T-helper 17 cell (primary cell): ENCODE data around the gene FOXL2NB. TPM values are rescaled to one million over a fixed set of nuclear protein-coding genes. Genes with fewer than 3 reads are reported as not detected.

Experiments
- ATAC-seq: fragments of 150-1000 bp; cut with Tn5 transposase; 2 replicates; pipeline ENCODE4 v1.10.0; 2021; ENCODE audit warnings: mild to moderate bottlenecking, moderate library complexity
- DNase-seq, 3 donors: peaks; one replicate each; pipeline versions ENCODE4 v3.0.0 to v3.0.0-alpha.2; 2020 to 2021
- H3K9me3 ChIP-seq: one replicate; pipeline ENCODE4 v1.7.0; 2013; ENCODE audit warnings: low read length, mild to moderate bottlenecking; ENCODE audit not compliant: control insufficient read depth, poor library complexity, severe bottlenecking
- H3K27ac Mint-ChIP-seq: one replicate; pipeline ENCODE4 v1.8.0; 2022; ENCODE audit warnings: mild to moderate bottlenecking, moderate library complexity, mixed read lengths
- H3K27me3 Mint-ChIP-seq: one replicate; pipeline ENCODE4 v1.8.0; 2022; ENCODE audit warnings: mixed read lengths
- H3K36me3 Mint-ChIP-seq: one replicate; pipeline ENCODE4 v1.8.0; 2022; ENCODE audit warnings: low read depth, mixed read lengths
- H3K4me1 Mint-ChIP-seq: one replicate; pipeline ENCODE4 v1.8.0; 2022; ENCODE audit warnings: mild to moderate bottlenecking, mixed read lengths
- H3K4me3 Mint-ChIP-seq: one replicate; pipeline ENCODE4 v1.8.0; 2022; ENCODE audit warnings: mild to moderate bottlenecking, moderate library complexity, mixed read lengths
- total RNA-seq, 4 donors: library from RNA in 2 of 4; stranded (reverse) in 2 of 4; gene quantifications; one replicate each; pipeline ENCODE4 v1.2.3 and lab custom pipeline; 2022 to 2026

The FOXL2NB gene
- total RNA-seq, 2 donors from 2014 or later = not detected

DNA sequence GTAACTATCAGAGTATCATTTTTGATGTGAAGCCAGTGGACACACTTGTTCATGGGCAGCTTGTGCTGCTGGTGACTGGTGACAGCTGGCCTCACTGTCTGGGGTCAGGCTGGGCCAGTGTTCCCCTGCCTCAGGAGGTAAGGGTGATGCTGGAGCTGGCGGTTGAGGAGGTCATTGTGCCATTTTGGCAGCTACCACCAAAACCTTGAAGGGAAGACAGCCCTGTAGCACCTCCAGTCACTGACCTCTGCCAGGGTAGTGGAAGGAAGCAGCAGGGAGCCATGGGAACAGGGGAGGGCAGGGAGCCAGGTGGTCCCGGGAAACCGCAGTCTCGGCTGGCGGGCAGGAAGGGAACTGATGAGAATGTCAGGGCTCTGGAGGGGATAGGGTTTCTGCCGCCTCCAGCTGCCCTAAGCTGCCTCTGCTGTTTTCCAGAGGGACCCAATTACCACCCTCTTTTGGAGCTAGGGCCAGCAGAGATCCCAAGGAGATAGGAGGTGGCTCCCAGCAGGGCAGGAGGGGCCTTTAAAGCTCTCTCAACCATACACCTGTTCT, 24.8 kb downstream of the FOXL2NB start:
- H3K4me3 Mint-ChIP-seq = no peak overlapping the region
- no peaks in the 10 kb centered on the region for H3K36me3 Mint-ChIP-seq
- H3K4me1 Mint-ChIP-seq = no peaks in the 10 kb centered on the region
- no peak overlapping the region for H3K27ac Mint-ChIP-seq
- no peaks in the 10 kb centered on the region for H3K9me3 ChIP-seq
- DNase-seq = no peak
- no peak for ATAC-seq
- H3K27me3 Mint-ChIP-seq = peaks cover 40% of the 10 kb centered on the region

- no peaks in the 10 kb centered on the region for H3K4me1 Mint-ChIP-seq
- H3K4me3 Mint-ChIP-seq = no peak overlapping the region
- H3K27me3 Mint-ChIP-seq = peaks cover 40% of the 10 kb centered on the region
- H3K27ac Mint-ChIP-seq = no peak overlapping the region
- H3K36me3 Mint-ChIP-seq = no peaks in the 10 kb centered on the region
- H3K9me3 ChIP-seq = no peaks in the 10 kb centered on the region
- DNase-seq (no peak), ATAC-seq (no peak)
Measured at GRCh38 chr3:138972941-138973340, 25.9 kb downstream of the FOXL2NB start.

GRCh38 chr3:138974462-138974861, 27.4 kb downstream of the FOXL2NB start:
- Mint-ChIP-seq H3K27me3 (peaks cover 45% of the 10 kb centered on the region), H3K4me3 (no peak overlapping the region), H3K4me1 (no peaks in the 10 kb centered on the region), H3K36me3 (no peaks in the 10 kb centered on the region), H3K27ac (no peak overlapping the region)
- no peaks in the 10 kb centered on the region for H3K9me3 ChIP-seq
- DNase-seq = no peak
- ATAC-seq = no peak

DNA sequence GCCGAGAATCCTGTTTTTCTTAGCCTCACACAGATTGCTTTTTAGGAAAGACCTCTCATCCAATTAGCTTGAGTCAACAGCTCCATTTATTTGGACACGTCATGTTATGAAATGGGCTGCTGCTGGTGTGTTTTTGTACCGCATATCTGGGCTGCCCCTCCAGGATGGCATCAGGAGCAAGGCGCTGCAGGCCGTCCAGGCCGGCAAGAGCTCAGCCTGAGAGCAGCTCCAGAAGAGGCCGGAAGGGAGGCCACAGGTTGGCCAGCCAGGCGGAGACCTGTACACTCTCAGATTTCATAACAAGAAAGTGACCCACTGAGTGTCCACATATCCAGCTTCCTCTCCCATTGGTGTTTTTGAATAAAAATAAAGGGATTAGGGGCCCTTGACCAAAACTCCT, 28.3 kb downstream of the FOXL2NB start:
- Mint-ChIP-seq H3K27me3 (peaks cover 40% of the 10 kb centered on the region), H3K4me3 (no peak overlapping the region), H3K36me3 (no peaks in the 10 kb centered on the region), H3K4me1 (no peaks in the 10 kb centered on the region), H3K27ac (no peak overlapping the region)
- ATAC-seq = no peak
- no peaks in the 10 kb centered on the region for H3K9me3 ChIP-seq
- no peak for DNase-seq

- H3K9me3 ChIP-seq = no peaks in the 10 kb centered on the region
- Mint-ChIP-seq H3K4me1 (no peaks in the 10 kb centered on the region), H3K4me3 (no peak overlapping the region), H3K27ac (no peak overlapping the region), H3K36me3 (no peaks in the 10 kb centered on the region), H3K27me3 (peaks cover 36% of the 10 kb centered on the region)
- ATAC-seq (no peak), DNase-seq (no peak)
Measured at GRCh38 chr3:138976047-138976446, 29.0 kb downstream of the FOXL2NB start.

GRCh38 chr3:138984816-138985215, 37.8 kb downstream of the FOXL2NB start:
- no peaks in the 10 kb centered on the region for H3K4me1 Mint-ChIP-seq
- DNase-seq = no peak
- H3K27me3 Mint-ChIP-seq = peaks cover 32% of the 10 kb centered on the region
- H3K27ac Mint-ChIP-seq = no peak overlapping the region
- no peak for ATAC-seq
- H3K9me3 ChIP-seq = no peaks in the 10 kb centered on the region
- no peaks in the 10 kb centered on the region for H3K36me3 Mint-ChIP-seq
- no peak overlapping the region for H3K4me3 Mint-ChIP-seq

DNA sequence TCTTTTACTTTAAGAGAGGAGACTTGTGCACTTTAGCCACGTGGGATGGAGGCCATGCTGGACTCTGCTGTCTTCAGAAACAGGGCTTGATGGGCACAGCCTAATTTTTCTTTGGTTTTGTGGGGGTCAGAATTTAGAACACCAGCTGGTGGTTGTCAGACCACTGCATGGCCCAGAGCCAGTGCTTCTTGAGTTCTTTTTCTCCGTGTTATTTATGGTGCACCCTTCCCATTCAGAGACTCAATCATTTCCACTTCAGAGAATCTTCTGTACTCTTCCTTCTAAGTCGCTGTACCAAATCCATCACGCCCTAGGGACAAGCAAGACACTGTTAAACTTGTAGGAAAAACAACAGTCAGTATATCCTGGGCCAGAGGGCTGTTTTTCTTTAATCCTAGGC, 38.9 kb downstream of the FOXL2NB start:
- no peaks in the 10 kb centered on the region for H3K4me1 Mint-ChIP-seq
- H3K9me3 ChIP-seq = no peaks in the 10 kb centered on the region
- ATAC-seq = no peak
- H3K4me3 Mint-ChIP-seq = no peak overlapping the region
- no peaks in the 10 kb centered on the region for H3K36me3 Mint-ChIP-seq
- H3K27me3 Mint-ChIP-seq = peaks cover 27% of the 10 kb centered on the region
- H3K27ac Mint-ChIP-seq = no peak overlapping the region
- no peak for DNase-seq

- H3K27me3 Mint-ChIP-seq = peaks cover 31% of the 10 kb centered on the region
- no peak for ATAC-seq
- H3K4me3 Mint-ChIP-seq = no peak overlapping the region
Measured at GRCh38 chr3:138987181-138987580, 40.2 kb downstream of the FOXL2NB start.

GRCh38 chr3:138995706-138996105, 48.7 kb downstream of the FOXL2NB start:
- no peaks in the 10 kb centered on the region for H3K4me1 Mint-ChIP-seq
- no peak overlapping the region for H3K27ac Mint-ChIP-seq
- H3K27me3 Mint-ChIP-seq = peaks cover 30% of the 10 kb centered on the region
- H3K4me3 Mint-ChIP-seq = no peak overlapping the region
- DNase-seq (no peak), ATAC-seq (no peak)
- H3K9me3 ChIP-seq = no peaks in the 10 kb centered on the region
- H3K36me3 Mint-ChIP-seq = no peaks in the 10 kb centered on the region

More at GRCh38 chr3:138987181-138987580, 40.2 kb downstream of the FOXL2NB start:
- no peak overlapping the region for H3K27ac Mint-ChIP-seq
- no peaks in the 10 kb centered on the region for H3K36me3 Mint-ChIP-seq
- DNase-seq = no peak
- no peaks in the 10 kb centered on the region for H3K9me3 ChIP-seq
- H3K4me1 Mint-ChIP-seq = no peaks in the 10 kb centered on the region

Other genes starting within 250 kb of the FOXL2NB start
- gene PIK3CB, start 112.3 kb upstream of the FOXL2NB start, total RNA-seq = 10 to 100 TPM; 26.5 to 36.2 TPM
- not detected for gene FOXL2, start 80 bp upstream of the FOXL2NB start, total RNA-seq
- not detected for gene PRR23A, start 59.1 kb downstream of the FOXL2NB start, total RNA-seq
- not detected for gene PRR23B, start 73.7 kb downstream of the FOXL2NB start, total RNA-seq
- not detected for gene PRR23C, start 97.7 kb downstream of the FOXL2NB start, total RNA-seq